Measurements from ENCODE around the gene SUGCT. TPM values are rescaled to one million over a fixed set of nuclear protein-coding genes. Genes with fewer than 3 reads are reported as not detected.

SUGCT gene
- total and polyA plus RNA-seq, 2 of the 8 experiments (the other 6 are each of a cell fraction or from before 2014, with no cell fraction given): 2.8 to 5.4 TPM

DNA sequence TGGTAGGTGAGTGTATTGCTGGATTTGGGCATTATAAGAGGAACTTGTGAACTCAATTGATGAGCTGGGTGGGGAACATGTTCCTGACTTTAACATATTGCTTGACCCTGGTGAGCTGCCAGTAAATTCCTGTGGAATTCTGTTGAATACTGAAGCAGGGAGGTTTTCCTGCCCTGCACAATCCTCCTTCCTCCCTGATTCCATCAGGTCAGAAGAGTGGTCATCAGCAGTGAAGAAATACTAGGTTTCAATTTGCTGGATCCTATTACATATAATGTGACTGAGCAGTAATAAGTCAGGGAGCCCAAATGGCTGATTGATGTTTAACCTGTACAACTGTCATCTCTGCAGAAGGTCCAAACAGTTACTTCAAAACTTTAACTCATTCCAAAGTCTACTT, 581.2 kb downstream of the SUGCT start (continued):
- TF ChIP-seq RNF2 (IDR thresholded peaks at IDR 0.05; ENCODE audit: borderline replicate concordance, low read depth, low read length, missing control alignments, poor library complexity, severe bottlenecking) (no peak), EGR1 (IDR thresholded peaks at IDR 0.05; ENCODE audit: borderline replicate concordance, low read depth, low read length) (no peak), KDM1A (IDR thresholded peaks at IDR 0.05; ENCODE audit: borderline replicate concordance, low read length) (no peak), FOSL1 (IDR thresholded peaks at IDR 0.05; ENCODE audit: insufficient read depth, low read depth, low read length) (no peak)
